IMR-90 (cell line): ENCODE results near the gene DYRK3.

Source experiments
- CEBPB ChIP-seq: IDR thresholded peaks from 2 replicates; pipeline ENCODE4 v1.6.1; 2012; ENCODE audit warnings: low read depth, low read length, improper control_type of control experiment
- RCOR1 ChIP-seq: IDR thresholded peaks from 2 replicates; pipeline ENCODE4 v1.6.1; 2012; ENCODE audit warnings: mild to moderate bottlenecking, low read length, improper control_type of control experiment; ENCODE audit not compliant: insufficient replicate concordance

GRCh38 chr1:206651958-206652890 lies 16.9 kb downstream of the DYRK3 start:
- TF ChIP-seq RCOR1 (no peak), CEBPB (no peak)
